Measurements from ENCODE around the gene GSC2.
A peak's percentile ranks its signal among the peaks of the same experiment; 100 is the strongest.

Gene GSC2

GRCh38 chr22:19119949-19120348 is 30.1 kb downstream of the GSC2 start:
- DNase-seq (ENCODE audit: low spot score): no peak

GRCh38 chr22:19118329-19118880 is 31.7 kb downstream of the GSC2 start:
- DNase-seq (ENCODE audit: low spot score): no peak

- DNase-seq (ENCODE audit: low spot score): no peak
Measured at GRCh38 chr22:19117111-19117512, 33.0 kb downstream of the GSC2 start.

GRCh38 chr22:19115628-19116027 is 34.5 kb downstream of the GSC2 start:
- no peak for DNase-seq (ENCODE audit: low spot score)

- no peak for DNase-seq (ENCODE audit: low spot score)
Measured at GRCh38 chr22:19114984-19115552, 35.0 kb downstream of the GSC2 start.

- no peak for DNase-seq (ENCODE audit: low spot score)
Measured at GRCh38 chr22:19113429-19113828, 36.7 kb downstream of the GSC2 start.

GRCh38 chr22:19111584-19111983 is 38.5 kb downstream of the GSC2 start:
- no peak for DNase-seq (ENCODE audit: low spot score)

GRCh38 chr22:19111140-19111539 is 39.0 kb downstream of the GSC2 start:
- DNase-seq (ENCODE audit: low spot score): no peak

- DNase-seq (ENCODE audit: low spot score): no peak
Measured at GRCh38 chr22:19110646-19111045, 39.4 kb downstream of the GSC2 start.

GRCh38 chr22:19110064-19110458 is 40.0 kb downstream of the GSC2 start:
- no peak for DNase-seq (ENCODE audit: low spot score)

GRCh38 chr22:19109198-19110063 is 40.7 kb downstream of the GSC2 start:
- peak; percentile 56 for DNase-seq (ENCODE audit: low spot score)

GRCh38 chr22:19108807-19109197 is 41.3 kb downstream of the GSC2 start:
- no peak for DNase-seq (ENCODE audit: low spot score)

- DNase-seq (ENCODE audit: low spot score): no peak
Measured at GRCh38 chr22:19107730-19108074, 42.4 kb downstream of the GSC2 start.

- no peak for DNase-seq (ENCODE audit: low spot score)
Measured at GRCh38 chr22:19106886-19107729, 43.0 kb downstream of the GSC2 start.

- DNase-seq (ENCODE audit: low spot score): no peak
Measured at GRCh38 chr22:19105867-19106802, 44.0 kb downstream of the GSC2 start.

GRCh38 chr22:19105456-19105855 is 44.6 kb downstream of the GSC2 start:
- no peak for DNase-seq (ENCODE audit: low spot score)

- DNase-seq (ENCODE audit: low spot score): peak; percentile 19
Measured at GRCh38 chr22:19103880-19104821, 45.9 kb downstream of the GSC2 start.

- no peak for DNase-seq (ENCODE audit: low spot score)
Measured at GRCh38 chr22:19098157-19098556, 51.9 kb downstream of the GSC2 start.

GRCh38 chr22:19097518-19097917 is 52.6 kb downstream of the GSC2 start:
- DNase-seq (ENCODE audit: low spot score): no peak
